DOHH2 (cell line): ENCODE results near the gene MAPK6.
A peak's percentile ranks its signal among the peaks of the same experiment; 100 is the strongest.

Source experiments
- H3F3A ChIP-seq: fragments of 200-600 bp; sonication (generic), shearing (Covaris generic); 2 replicates; pipeline ENCODE4 v1.6.0; 2016; ENCODE audit warnings: antibody characterized with exemption, mild to moderate bottlenecking; ENCODE audit not compliant: control insufficient read depth, insufficient read depth
- H3K27ac ChIP-seq: fragments of 200-600 bp; sonication (generic); 2 replicates; pipeline ENCODE4 v1.5.1; 2014; ENCODE audit warnings: low read depth, mild to moderate bottlenecking, low read length, moderate library complexity
- H3K27me3 ChIP-seq: fragments of 200-600 bp; sonication (generic); 2 replicates; pipeline ENCODE4 v1.6.1; 2014; ENCODE audit warnings: mild to moderate bottlenecking, low read length, mixed read lengths; ENCODE audit not compliant: control insufficient read depth
- H3K36me3 ChIP-seq: fragments of 200-600 bp; sonication (generic); 2 replicates; pipeline ENCODE4 v1.6.1; 2014; ENCODE audit warnings: mild to moderate bottlenecking, low read length, moderate library complexity, mixed read lengths; ENCODE audit not compliant: control insufficient read depth
- H3K4me1 ChIP-seq: fragments of 200-600 bp; sonication (generic); 2 replicates; pipeline ENCODE4 v1.6.1; 2014; ENCODE audit warnings: mild to moderate bottlenecking, low read length, mixed read lengths; ENCODE audit not compliant: control insufficient read depth
- H3K4me2 ChIP-seq: fragments of 200-600 bp; sonication (generic); 2 replicates; pipeline ENCODE4 v1.6.0; 2014; ENCODE audit warnings: mild to moderate bottlenecking, low read length, moderate library complexity
- H3K4me3 ChIP-seq: fragments of 200-600 bp; sonication (generic); 2 replicates; pipeline ENCODE4 v1.5.1; 2014; ENCODE audit warnings: mild to moderate bottlenecking, low read length, mixed read lengths
- H3K79me2 ChIP-seq: fragments of 200-600 bp; sonication (generic); 2 replicates; pipeline ENCODE4 v1.6.1; 2014; ENCODE audit warnings: mild to moderate bottlenecking, low read length, mixed read lengths; ENCODE audit not compliant: control insufficient read depth
- H3K9me2 ChIP-seq: fragments of 200-600 bp; sonication (generic); replicated peaks from 2 replicates; pipeline ENCODE4 v1.6.1; 2014; ENCODE audit warnings: mild to moderate bottlenecking, low read length, mixed read lengths; ENCODE audit not compliant: control insufficient read depth
- H3K9me3 ChIP-seq: fragments of 200-600 bp; sonication (generic); 2 replicates; pipeline ENCODE4 v1.6.1; 2014; ENCODE audit warnings: antibody characterized with exemption, low read length, mixed read lengths; ENCODE audit not compliant: control insufficient read depth, insufficient read depth
- H4K20me1 ChIP-seq: fragments of 200-600 bp; sonication (generic); 2 replicates; pipeline ENCODE4 v1.6.0; 2014; ENCODE audit warnings: low read depth, mild to moderate bottlenecking, antibody characterized with exemption, low read length, moderate library complexity; ENCODE audit not compliant: control insufficient read depth, insufficient read depth
- EZH2phosphoT487 ChIP-seq: fragments of 200-600 bp; sonication (generic); IDR thresholded peaks from 2 replicates; pipeline ENCODE4 v1.6.1; 2017; ENCODE audit warnings: borderline replicate concordance, mild to moderate bottlenecking, antibody characterized with exemption, low read length, moderate library complexity, mixed read lengths
- TF ChIP-seq, protein P1 (sequence below): fragments of 200-600 bp; sonication (generic); IDR thresholded peaks from one replicate; pipeline ENCODE4 v1.5.1; 2014; ENCODE audit warnings: antibody characterized with exemption, mild to moderate bottlenecking, low read depth, low read length; ENCODE audit not compliant: poor library complexity, severe bottlenecking

MAPK6 gene

DNA sequence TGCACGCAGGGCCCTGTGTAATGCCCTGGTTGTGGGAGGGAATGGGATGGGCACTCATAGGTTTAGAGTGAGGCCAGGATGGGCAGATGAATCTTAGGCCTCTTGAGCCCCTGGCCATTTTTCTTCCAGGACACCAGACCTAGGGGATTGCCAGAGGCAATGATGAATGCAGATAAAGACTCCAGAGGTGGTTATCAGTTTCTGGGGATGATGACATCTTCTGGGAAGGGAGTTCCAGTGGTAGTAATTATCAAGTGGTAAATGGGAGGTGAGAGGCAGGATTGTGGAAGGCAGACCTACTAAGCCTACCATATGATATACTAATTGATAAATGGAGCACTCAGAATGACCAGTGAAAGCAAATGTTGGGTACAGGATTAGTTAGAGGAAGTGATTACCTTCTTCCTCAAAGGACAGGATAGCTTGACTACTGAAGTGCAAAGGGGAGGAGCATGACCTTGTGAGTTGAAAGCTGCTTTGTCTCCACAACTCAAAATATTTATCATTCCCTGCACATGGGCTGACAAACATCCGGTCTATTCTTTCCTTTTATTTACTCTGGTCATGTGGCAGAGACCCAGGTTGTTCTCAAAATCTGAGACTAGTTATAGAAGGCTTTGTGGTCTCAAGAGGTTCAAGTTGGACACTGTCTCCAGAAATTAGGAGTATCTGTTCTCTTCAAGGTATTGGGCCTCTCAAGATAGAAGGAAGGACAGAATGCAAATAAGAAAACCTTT lies 10.2 kb upstream of the MAPK6 start:
- no peaks in the 10 kb centered on the region for H3K9me3 ChIP-seq
- peaks cover 42% of the 10 kb centered on the region for H3K4me1 ChIP-seq
- H3K27me3 ChIP-seq = no peaks in the 10 kb centered on the region
- peak overlapping the region; percentile 36 for H3K27ac ChIP-seq
- H3K9me2 ChIP-seq = no peaks in the 10 kb centered on the region
- H3F3A ChIP-seq = peaks cover 4% of the 10 kb centered on the region; the same call in 1 of the 2 replicates
- H3K79me2 ChIP-seq = no peaks in the 10 kb centered on the region
- TF ChIP-seq, protein P1, sequence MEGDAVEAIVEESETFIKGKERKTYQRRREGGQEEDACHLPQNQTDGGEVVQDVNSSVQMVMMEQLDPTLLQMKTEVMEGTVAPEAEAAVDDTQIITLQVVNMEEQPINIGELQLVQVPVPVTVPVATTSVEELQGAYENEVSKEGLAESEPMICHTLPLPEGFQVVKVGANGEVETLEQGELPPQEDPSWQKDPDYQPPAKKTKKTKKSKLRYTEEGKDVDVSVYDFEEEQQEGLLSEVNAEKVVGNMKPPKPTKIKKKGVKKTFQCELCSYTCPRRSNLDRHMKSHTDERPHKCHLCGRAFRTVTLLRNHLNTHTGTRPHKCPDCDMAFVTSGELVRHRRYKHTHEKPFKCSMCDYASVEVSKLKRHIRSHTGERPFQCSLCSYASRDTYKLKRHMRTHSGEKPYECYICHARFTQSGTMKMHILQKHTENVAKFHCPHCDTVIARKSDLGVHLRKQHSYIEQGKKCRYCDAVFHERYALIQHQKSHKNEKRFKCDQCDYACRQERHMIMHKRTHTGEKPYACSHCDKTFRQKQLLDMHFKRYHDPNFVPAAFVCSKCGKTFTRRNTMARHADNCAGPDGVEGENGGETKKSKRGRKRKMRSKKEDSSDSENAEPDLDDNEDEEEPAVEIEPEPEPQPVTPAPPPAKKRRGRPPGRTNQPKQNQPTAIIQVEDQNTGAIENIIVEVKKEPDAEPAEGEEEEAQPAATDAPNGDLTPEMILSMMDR = no peak
- no peak for TF ChIP-seq EZH2phosphoT487
- no peaks in the 10 kb centered on the region for H4K20me1 ChIP-seq
- no peaks in the 10 kb centered on the region for H3K36me3 ChIP-seq
- peak overlapping the region; percentile 60 for H3K4me2 ChIP-seq
- peak overlapping the region; percentile 29 for H3K4me3 ChIP-seq

DNA sequence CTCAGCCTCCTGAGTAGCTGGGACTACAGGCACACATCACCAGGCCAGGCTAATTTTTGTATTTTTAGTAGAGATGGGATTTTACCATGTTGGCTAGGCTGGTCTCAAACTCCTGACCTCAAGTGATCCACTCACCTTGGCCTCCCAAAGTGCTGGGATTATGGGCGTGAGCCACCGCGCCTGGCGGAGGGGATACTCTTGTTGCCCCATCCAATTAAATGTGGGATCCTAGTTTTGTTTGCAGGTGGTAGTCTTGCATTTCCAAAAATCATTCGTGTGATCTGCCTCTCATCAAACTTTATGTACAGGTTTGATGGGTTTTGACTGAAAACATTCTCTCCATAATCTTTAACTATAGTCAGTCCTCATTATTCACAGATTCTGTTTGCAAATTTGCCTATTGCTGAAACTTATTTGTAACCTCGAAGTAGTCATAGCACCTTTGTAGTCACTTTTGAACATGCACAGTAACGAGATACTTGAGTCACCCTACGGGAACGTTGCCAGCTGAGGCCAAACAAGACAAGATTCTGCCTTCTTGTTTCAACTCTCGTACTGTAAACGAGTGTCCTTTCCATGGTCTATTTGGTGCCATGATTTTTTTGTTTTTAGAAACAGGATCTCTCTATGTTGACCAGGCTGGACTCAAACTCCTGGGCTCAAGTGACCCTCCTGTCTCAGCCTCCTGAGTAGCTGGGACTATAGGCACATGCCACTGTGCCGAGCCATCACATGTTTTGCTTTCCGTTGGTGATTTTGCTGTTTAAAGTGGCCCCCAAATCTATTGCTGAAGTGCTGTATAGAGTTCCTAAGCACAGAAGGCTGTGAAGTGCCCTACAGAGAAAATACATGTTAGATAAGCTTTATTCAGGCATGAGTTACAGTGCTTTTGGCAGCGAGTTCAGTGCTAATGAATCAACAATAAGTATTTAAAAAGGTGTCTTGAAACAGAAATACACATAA lies 8.1 kb upstream of the MAPK6 start:
- Histone ChIP-seq H3K27me3 (no peaks in the 10 kb centered on the region), H4K20me1 (no peaks in the 10 kb centered on the region), H3K9me3 (no peaks in the 10 kb centered on the region), H3K4me1 (peaks cover 39% of the 10 kb centered on the region), H3K9me2 (no peaks in the 10 kb centered on the region), H3K79me2 (no peaks in the 10 kb centered on the region), H3K27ac (no peak overlapping the region), H3F3A (peaks cover 4% of the 10 kb centered on the region; the same call in 1 of the 2 replicates), H3K4me3 (no peak overlapping the region), H3K4me2 (no peak overlapping the region), H3K36me3 (no peaks in the 10 kb centered on the region)
- no peak for TF ChIP-seq EZH2phosphoT487
- TF ChIP-seq, protein P1 = no peak

DNA sequence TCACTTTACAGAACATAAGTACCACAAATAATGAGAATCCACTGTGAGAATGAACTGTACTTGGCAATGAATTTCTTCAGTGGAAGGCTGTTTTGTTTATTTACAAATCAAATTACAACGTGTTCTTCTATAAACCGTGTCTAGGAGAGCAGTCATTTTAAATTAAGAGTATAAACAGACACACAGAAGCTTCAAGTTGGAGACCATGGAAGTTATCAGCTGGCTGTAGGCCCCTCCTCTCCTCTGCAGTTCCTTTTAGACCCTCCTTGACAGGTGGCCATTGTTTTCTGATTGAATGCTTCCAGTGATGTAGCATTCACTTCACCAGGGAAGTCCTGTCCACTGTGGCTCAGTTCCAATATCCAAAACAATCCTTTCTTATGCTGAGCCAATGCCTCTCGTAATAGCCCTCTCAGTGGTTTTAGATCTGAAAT lies 7.3 kb upstream of the MAPK6 start:
- no peaks in the 10 kb centered on the region for H3K79me2 ChIP-seq
- H3K9me2 ChIP-seq = no peaks in the 10 kb centered on the region
- H3F3A ChIP-seq = peaks cover 4% of the 10 kb centered on the region; the same call in 1 of the 2 replicates
- H4K20me1 ChIP-seq = no peaks in the 10 kb centered on the region
- H3K4me3 ChIP-seq = no peak overlapping the region
- H3K36me3 ChIP-seq = no peaks in the 10 kb centered on the region
- TF ChIP-seq, protein P1 = no peak
- TF ChIP-seq EZH2phosphoT487 = no peak
- peaks cover 31% of the 10 kb centered on the region for H3K4me1 ChIP-seq
- H3K4me2 ChIP-seq = no peak overlapping the region
- H3K27ac ChIP-seq = no peak overlapping the region
- no peaks in the 10 kb centered on the region for H3K27me3 ChIP-seq
- no peaks in the 10 kb centered on the region for H3K9me3 ChIP-seq
